Pancreas (tissue), 10 donors: ENCODE data around the gene INO80. TPM values are rescaled to one million over a fixed set of nuclear protein-coding genes. Genes with fewer than 3 reads are reported as not detected.

Experiments used
- ATAC-seq, 4 donors: fragments of 200-7000 bp; cut with Tn5 transposase; one replicate each; pipeline versions ENCODE4 v1.8.0 to v1.9.1; 2020; ENCODE audit warnings: mild to moderate bottlenecking in 4 of 4, moderate library complexity in 4 of 4
- DNase-seq, 6 donors: peaks; one replicate each; pipeline ENCODE4 v3.0.0-alpha.2; 2020
- FAIRE-seq: peaks from 2 replicates; lab custom pipeline; 2012; peaks lifted over from hg19 to GRCh38; lab: Jason Lieb, UNC
- H3K27ac ChIP-seq, 4 donors: fragments of 200-600 bp; sonication (generic); 1 replicate in 3 of 4; 2 replicates in 1 of 4; pipeline versions ENCODE4 v1.5.0 to v1.8.0; 2020
- H3K27me3 ChIP-seq, 4 donors: fragments of 200-600 bp; one replicate each; pipeline ENCODE4 v1.8.0; 2021
- H3K36me3 ChIP-seq, 3 donors: fragments of 200-600 bp; sonication (generic) in 1 of 3; one replicate each; pipeline versions ENCODE4 v1.5.0 to v1.8.0; 2020 to 2021
- H3K4me1 ChIP-seq, 3 donors: fragments of 200-600 bp; one replicate each; pipeline ENCODE4 v1.8.0; 2021
- H3K4me3 ChIP-seq, 4 donors: fragments of 200-600 bp; sonication (generic) in 2 of 4; one replicate each; pipeline versions ENCODE4 v1.5.0 to v1.8.0; 2020 to 2021
- H3K9me3 ChIP-seq, 4 donors: fragments of 200-600 bp; one replicate each; pipeline ENCODE4 v1.8.0; 2021
- CTCF ChIP-seq, 4 donors: fragments of 200-600 bp; sonication (generic) in 3 of 4; IDR thresholded peaks; one replicate each; pipeline versions ENCODE4 v1.5.0 to v1.8.0; 2021; ENCODE audit warnings: antibody characterized with exemption in 4 of 4
- WGBS, 2 donors: extraction: QIAGEN DNeasy Blood & Tissue Kit; methylation state at CpG; one replicate each; pipeline ENCODE4 v1.1.7; 2013; 5-methylcytosine and 5-hydroxymethylcytosine counted together
- intact Hi-C, 3 donors: fragments of 100-400 bp; cut with DNase I; formaldehyde crosslinking; loops; one replicate each; pipeline versions ENCODE4 v1.11.1 to v1.14.2; 2022
- polyA plus RNA-seq, 2 donors: library from polyadenylated mRNA; stranded (reverse); fragments of 200-250 nt; gene quantifications; one replicate each; pipeline ENCODE4 v1.2.3, GENCODE V29; 2013
- total RNA-seq, 6 donors: library from RNA; stranded (reverse); fragmentation: NEBNext Ultra II Directional in 4 of 6; extraction: Animal tissue kit (Norgen Biotek cat#: 25700) in 4 of 6; gene quantifications; one replicate each; pipeline versions ENCODE4 v1.2.1 to v1.2.4, GENCODE V29; 2021 to 2023
- donor health status: healthy with polysubstance abuse.
- donor health status: DM: no; HTN: no; CAD: no; lungs with moderate emphysema.
- donor health status: DM: no; HTN: no; CAD: no.
- donor health status: control.
- donor health status: control.
- donor health status: Bipolar disorder and iron deficiency.
- donor health status: DM: yes; HTN: yes; CAD: no.
- donor health status: DM: no; HTN: no; CAD: no.
- donor health status: DM: no; HTN: no; CAD: no.
- donor health status: DM: yes; HTN: yes; CAD: no.

The INO80 gene
- total and polyA plus RNA-seq, 8 donors: 4.7 to 11.7 (median 7.5) TPM

DNA sequence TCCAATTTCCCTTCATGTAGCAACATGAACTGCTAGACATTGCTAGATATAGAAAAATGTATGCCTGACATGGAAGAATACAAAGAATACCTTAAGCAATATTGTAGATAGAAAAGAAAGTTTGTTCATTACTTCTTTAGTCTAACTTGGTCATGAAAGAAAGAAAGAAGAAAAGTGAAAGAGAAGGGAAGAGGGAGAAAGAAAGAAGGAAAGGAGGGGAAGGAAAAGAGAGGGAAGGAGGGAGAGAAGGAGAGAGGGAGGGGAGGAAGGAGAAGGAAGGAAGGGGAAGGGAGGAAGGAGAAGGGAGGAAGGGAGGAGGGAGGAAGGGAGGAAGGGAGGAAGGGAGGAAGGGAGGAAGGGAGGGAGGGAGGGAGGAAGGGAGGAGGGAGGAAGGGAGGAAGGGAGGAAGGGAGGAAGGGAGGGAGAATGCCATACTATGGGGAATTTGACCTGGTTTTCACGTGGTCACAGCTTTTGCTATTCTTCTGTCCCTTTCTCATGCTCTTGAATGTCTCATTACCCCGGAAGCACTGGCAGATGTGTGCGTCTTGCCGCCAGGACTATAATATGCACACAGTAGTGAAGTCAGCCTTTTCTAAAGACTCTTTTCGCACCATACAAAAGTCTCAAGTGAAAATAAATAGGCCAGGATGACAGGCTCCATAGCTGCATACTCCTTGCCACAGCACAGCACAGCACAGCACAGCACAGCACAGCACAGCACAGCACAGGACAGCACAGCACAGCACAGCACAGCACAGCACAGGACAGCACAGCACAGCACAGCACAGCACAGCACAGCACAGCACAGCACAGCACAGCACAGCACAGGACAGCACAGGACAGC is 84.6 kb downstream of the INO80 start:
- Histone ChIP-seq H3K4me1 (no peaks in the 10 kb centered on the region), H3K27ac (no peak overlapping the region), H3K27me3 (no peaks in the 10 kb centered on the region), H3K36me3 (no peaks in the 10 kb centered on the region), H3K9me3 (no peaks in the 10 kb centered on the region), H3K4me3 (no peak overlapping the region)
- no peak for ATAC-seq
- intact Hi-C loops: no loop called here
- FAIRE-seq: no peak
- no peak for TF ChIP-seq CTCF (IDR thresholded peaks at IDR 0.05)
- DNase-seq: no peak
- WGBS, 2 donors: 76 to 87% methylated on average over 5 of the region's 5 CpGs

DNA sequence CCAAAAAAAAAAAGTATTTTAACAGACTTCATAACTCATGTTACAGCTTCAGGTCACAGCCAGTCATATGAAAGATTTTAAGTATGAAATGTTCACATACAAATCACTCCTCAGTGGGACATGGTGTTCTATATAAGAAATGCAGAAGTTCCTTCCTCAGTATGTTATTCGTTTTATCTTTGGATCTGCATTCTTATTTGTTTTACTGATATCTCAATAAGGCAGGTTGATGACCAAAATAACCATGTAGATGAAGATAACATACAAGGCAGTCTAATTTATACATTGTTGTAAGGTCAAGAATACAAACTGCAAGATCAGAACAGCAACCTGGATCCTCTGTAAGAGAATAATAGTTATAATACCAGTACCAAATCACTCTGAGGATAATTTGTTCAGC is 87.2 kb downstream of the INO80 start:
- Histone ChIP-seq H3K4me1 (no peaks in the 10 kb centered on the region), H3K9me3 (no peaks in the 10 kb centered on the region), H3K27me3 (no peaks in the 10 kb centered on the region), H3K36me3 (no peaks in the 10 kb centered on the region), H3K27ac (no peak overlapping the region), H3K4me3 (no peak overlapping the region)
- 32 to 38% methylated on average over 1 of the region's 1 CpG for WGBS, 2 donors
- no peak for ATAC-seq
- no peak for DNase-seq
- no peak for FAIRE-seq
- intact Hi-C loops: loop anchor here in 1 of 3 donors (10.0 kb wide), 1 partner anchor 156 kb away; no protein-coding TSS in a partner anchor
- no peak for TF ChIP-seq CTCF (IDR thresholded peaks at IDR 0.05)

DNA sequence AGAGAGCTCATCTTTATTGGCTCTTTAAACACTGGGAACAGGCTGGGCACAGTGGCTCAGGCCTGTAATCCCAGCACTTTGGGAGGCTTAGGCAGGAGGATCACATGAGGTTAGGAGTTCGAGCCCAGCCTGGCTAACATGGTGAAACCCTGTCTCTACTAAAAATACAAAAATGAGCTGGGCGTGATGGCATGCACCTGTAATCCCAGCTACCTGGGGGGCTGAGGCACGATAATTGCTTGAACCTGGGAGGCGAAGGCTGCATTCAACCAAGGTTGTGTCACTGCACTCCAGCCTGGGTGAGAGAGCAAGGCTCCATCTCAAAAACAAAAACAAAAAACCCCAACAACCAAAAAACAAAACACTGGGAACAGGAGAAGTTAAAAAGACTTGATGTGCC is 90.7 kb downstream of the INO80 start:
- TF ChIP-seq CTCF (IDR thresholded peaks at IDR 0.05): no peak
- FAIRE-seq (no peak), ATAC-seq (no peak), DNase-seq (no peak)
- H3K27ac ChIP-seq: no peak overlapping the region
- no peaks in the 10 kb centered on the region for H3K27me3 ChIP-seq
- H3K4me1 ChIP-seq: no peaks in the 10 kb centered on the region
- intact Hi-C loops: loop anchor here in 1 of 3 donors (10.0 kb wide), 1 partner anchor 159 kb away; no protein-coding TSS in a partner anchor
- 94% methylated on average over 4 of the region's 4 CpGs for WGBS, 2 donors
- H3K4me3 ChIP-seq: no peak overlapping the region
- H3K36me3 ChIP-seq: peaks cover 0 to 6% (median 0%) of the 10 kb centered on the region in 3 donors
- no peaks in the 10 kb centered on the region for H3K9me3 ChIP-seq

DNA sequence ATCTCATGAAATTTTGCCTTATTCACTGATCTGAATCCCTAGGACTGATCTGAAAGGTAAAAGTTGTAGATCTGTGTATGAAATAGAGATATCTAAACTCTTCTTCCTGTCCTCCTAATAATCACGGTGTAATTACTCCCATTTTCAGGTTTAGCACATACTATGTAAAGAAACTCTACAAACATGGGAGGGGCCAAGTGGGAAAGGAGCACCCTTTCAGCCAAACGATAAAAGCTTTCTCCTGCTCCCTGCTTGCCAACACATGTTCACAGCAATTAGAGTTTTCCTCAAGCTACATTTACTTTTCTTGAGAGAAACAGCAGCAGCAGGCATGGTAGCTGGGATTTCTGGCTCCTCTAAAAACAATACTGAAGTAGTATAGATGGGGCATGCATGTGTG is 91.2 kb downstream of the INO80 start:
- no peak overlapping the region for H3K27ac ChIP-seq
- no peak for ATAC-seq
- 53 to 58% methylated on average over 2 of the region's 2 CpGs for WGBS, 2 donors
- no peak for TF ChIP-seq CTCF (IDR thresholded peaks at IDR 0.05)
- no peaks in the 10 kb centered on the region for H3K27me3 ChIP-seq
- intact Hi-C loops: loop anchor here in 1 of 3 donors (10.0 kb wide), 1 partner anchor 160 kb away; no protein-coding TSS in a partner anchor
- H3K4me3 ChIP-seq: no peak overlapping the region
- H3K9me3 ChIP-seq: no peaks in the 10 kb centered on the region
- no peak for FAIRE-seq
- DNase-seq: no peak
- H3K36me3 ChIP-seq: peaks cover 0 to 6% (median 0%) of the 10 kb centered on the region in 3 donors
- H3K4me1 ChIP-seq: no peaks in the 10 kb centered on the region

DNA sequence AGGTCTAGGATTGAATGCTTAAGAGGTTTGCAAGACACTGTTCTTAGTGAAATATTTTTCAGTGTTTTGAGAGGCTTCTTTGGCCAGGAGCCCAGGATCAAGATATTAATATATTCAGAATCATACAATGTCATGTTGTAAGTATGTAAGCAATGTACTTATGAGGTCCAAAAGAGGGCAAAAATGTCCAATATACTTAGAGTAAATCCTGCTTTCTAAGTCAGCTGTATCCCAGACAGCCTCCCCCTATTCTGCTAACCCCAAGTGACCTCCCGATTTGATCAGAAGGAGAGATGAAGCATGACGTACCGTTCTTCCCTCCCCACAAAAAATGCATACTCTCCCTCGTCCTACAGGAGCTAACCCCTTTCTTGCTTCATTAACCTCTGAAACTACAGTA is 91.9 kb downstream of the INO80 start:
- intact Hi-C loops: loop anchor here in 1 of 3 donors (10.0 kb wide), 1 partner anchor 161 kb away; no protein-coding TSS in a partner anchor
- FAIRE-seq (no peak), DNase-seq (no peak), ATAC-seq (no peak)
- Histone ChIP-seq H3K27ac (no peak overlapping the region), H3K36me3 (peaks cover 0 to 6% (median 0%) of the 10 kb centered on the region in 3 donors), H3K9me3 (no peaks in the 10 kb centered on the region), H3K4me3 (no peak overlapping the region), H3K27me3 (no peaks in the 10 kb centered on the region), H3K4me1 (no peaks in the 10 kb centered on the region)
- WGBS, 2 donors: 65 to 88% methylated on average over 4 of the region's 4 CpGs
- TF ChIP-seq CTCF (IDR thresholded peaks at IDR 0.05): no peak
